ENCODE data around the gene RFX2. TPM values are rescaled to one million over a fixed set of nuclear protein-coding genes. Genes with fewer than 3 reads are reported as not detected.
A peak's percentile ranks its signal among the peaks of the same experiment; 100 is the strongest.

The RFX2 gene
- total RNA-seq, 1 experiment from 2014 or later, result 4.6 TPM

DNA sequence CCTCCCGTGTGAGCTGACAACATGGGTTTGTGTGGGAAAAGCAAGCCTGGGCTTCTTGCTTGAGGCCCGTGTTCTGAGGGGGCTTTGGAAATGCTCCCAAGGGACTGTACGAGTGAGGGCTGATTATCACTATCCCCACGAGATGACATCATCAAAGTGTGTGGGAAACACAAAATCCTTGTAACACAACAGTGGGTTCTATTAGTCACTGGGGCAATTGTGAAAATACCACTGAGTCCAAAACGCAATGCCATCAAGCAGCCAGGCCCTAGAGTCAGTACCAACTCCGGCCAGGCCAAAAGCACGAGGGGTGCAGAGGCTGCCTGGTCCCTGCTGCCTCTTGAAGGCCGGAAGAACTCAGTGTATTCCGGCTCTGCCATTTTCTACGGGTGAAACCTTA lies 166.7 kb downstream of the RFX2 start:
- Mint-ChIP-seq H3K27ac (peak overlapping the region; percentile 57; the same call in 1 of the 2 replicates), H3K4me3 (no peak overlapping the region), H3K4me1 (peaks cover 19% of the 10 kb centered on the region), H3K9me3 (no peaks in the 10 kb centered on the region), H3K27me3 (ENCODE audit: low read depth) (no peaks in the 10 kb centered on the region), H3K36me3 (peaks cover 26% of the 10 kb centered on the region)
- no peak for DNase-seq (ENCODE audit: low spot score)
- ATAC-seq, result no peak
- no peak for TF ChIP-seq CREM (CRISPR knock-in tag; IDR thresholded peaks at IDR 0.05)
- TF ChIP-seq ZNF232 (CRISPR knock-in tag; IDR thresholded peaks at IDR 0.05), result no peak
- no peak for TF ChIP-seq NR3C1 (CRISPR knock-in tag; conservative IDR thresholded peaks at IDR 0.05; ENCODE audit: low read depth)
- TF ChIP-seq, protein P1, sequence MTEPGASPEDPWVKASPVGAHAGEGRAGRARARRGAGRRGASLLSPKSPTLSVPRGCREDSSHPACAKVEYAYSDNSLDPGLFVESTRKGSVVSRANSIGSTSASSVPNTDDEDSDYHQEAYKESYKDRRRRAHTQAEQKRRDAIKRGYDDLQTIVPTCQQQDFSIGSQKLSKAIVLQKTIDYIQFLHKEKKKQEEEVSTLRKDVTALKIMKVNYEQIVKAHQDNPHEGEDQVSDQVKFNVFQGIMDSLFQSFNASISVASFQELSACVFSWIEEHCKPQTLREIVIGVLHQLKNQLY (CRISPR knock-in tag; IDR thresholded peaks at IDR 0.05), result no peak
- TF ChIP-seq, protein P2, sequence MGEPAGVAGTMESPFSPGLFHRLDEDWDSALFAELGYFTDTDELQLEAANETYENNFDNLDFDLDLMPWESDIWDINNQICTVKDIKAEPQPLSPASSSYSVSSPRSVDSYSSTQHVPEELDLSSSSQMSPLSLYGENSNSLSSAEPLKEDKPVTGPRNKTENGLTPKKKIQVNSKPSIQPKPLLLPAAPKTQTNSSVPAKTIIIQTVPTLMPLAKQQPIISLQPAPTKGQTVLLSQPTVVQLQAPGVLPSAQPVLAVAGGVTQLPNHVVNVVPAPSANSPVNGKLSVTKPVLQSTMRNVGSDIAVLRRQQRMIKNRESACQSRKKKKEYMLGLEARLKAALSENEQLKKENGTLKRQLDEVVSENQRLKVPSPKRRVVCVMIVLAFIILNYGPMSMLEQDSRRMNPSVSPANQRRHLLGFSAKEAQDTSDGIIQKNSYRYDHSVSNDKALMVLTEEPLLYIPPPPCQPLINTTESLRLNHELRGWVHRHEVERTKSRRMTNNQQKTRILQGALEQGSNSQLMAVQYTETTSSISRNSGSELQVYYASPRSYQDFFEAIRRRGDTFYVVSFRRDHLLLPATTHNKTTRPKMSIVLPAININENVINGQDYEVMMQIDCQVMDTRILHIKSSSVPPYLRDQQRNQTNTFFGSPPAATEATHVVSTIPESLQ (CRISPR knock-in tag; IDR thresholded peaks at IDR 0.05), result no peak
- TF ChIP-seq, protein P3, sequence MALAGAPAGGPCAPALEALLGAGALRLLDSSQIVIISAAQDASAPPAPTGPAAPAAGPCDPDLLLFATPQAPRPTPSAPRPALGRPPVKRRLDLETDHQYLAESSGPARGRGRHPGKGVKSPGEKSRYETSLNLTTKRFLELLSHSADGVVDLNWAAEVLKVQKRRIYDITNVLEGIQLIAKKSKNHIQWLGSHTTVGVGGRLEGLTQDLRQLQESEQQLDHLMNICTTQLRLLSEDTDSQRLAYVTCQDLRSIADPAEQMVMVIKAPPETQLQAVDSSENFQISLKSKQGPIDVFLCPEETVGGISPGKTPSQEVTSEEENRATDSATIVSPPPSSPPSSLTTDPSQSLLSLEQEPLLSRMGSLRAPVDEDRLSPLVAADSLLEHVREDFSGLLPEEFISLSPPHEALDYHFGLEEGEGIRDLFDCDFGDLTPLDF (CRISPR knock-in tag; IDR thresholded peaks at IDR 0.05), result no peak
- TF ChIP-seq ETV6 (CRISPR knock-in tag; IDR thresholded peaks at IDR 0.05), result no peak
- TF ChIP-seq, protein P4, sequence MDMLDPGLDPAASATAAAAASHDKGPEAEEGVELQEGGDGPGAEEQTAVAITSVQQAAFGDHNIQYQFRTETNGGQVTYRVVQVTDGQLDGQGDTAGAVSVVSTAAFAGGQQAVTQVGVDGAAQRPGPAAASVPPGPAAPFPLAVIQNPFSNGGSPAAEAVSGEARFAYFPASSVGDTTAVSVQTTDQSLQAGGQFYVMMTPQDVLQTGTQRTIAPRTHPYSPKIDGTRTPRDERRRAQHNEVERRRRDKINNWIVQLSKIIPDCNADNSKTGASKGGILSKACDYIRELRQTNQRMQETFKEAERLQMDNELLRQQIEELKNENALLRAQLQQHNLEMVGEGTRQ (CRISPR knock-in tag; IDR thresholded peaks at IDR 0.05), result no peak
- no peak for TF ChIP-seq SMAD3 (CRISPR knock-in tag; IDR thresholded peaks at IDR 0.05; ENCODE audit: borderline replicate concordance)
- no peak for TF ChIP-seq ESRRA (CRISPR knock-in tag; IDR thresholded peaks at IDR 0.05; ENCODE audit: borderline replicate concordance)
- TF ChIP-seq NFE2L1 (CRISPR knock-in tag; IDR thresholded peaks at IDR 0.05), result no peak
- ChIA-PET CTCF (interaction anchor here (0.8 to 1.7 kb wide), 4 partner anchors 24 to 140 kb away, joined by 4 to 8 read pairs (median 4); no protein-coding TSS in a partner anchor), POLR2A (no interaction called here)

Other genes with a start within 250 kb of the RFX2 start
- gene FUT5, start 240.0 kb downstream of the RFX2 start, total RNA-seq (2021), result 0.16 to 0.23 TPM (median 0.17 TPM) in 3 replicates
- gene NDUFA11, start 206.7 kb downstream of the RFX2 start, total RNA-seq (2021), result 260 to 261 TPM (median 260 TPM) in 3 replicates
- 2.5 to 3.3 TPM (median 3.3 TPM) in 3 replicates for gene VMAC, start 205.6 kb downstream of the RFX2 start, total RNA-seq (2021)
- gene CAPS, start 196.2 kb downstream of the RFX2 start, total RNA-seq (2021), result 4.6 to 5.8 TPM (median 5.3 TPM) in 3 replicates
- 74.5 to 76.3 TPM (median 75.6 TPM) in 3 replicates for gene RANBP3, start 132.4 kb downstream of the RFX2 start, total RNA-seq (2021)
- not detected in 3 replicates for gene ACSBG2, start 25.2 kb upstream of the RFX2 start, total RNA-seq (2021)
- 49.9 to 58.2 TPM (median 50.2 TPM) in 3 replicates for gene MLLT1, start 169.5 kb upstream of the RFX2 start, total RNA-seq (2021)
- gene ACER1, start 223.1 kb upstream of the RFX2 start, total RNA-seq (2021), result not detected in 3 replicates

All from WTC11 (cell line).